ENCODE results near the gene HTT.

Gene HTT

GRCh38 chr4:3217266-3217665 is 142.8 kb downstream of the HTT start:
- H3K9me3 ChIP-seq (replicated peaks in 1 of 2; ENCODE audit: control insufficient read depth in 2 of 2, insufficient read depth in 1 of 2, low read depth in 1 of 2, low read length in 2 of 2), result peaks cover 0 to 2% of the 10 kb centered on the region in 2 donors
- WGBS, 2 donors (ENCODE audit: extremely low coverage in 2 of 2, insufficient read length in 2 of 2, insufficient replicate concordance in 1 of 2), result no CpG with 5 or more reads among the region's 2 CpGs
- no peak overlapping the region for H3K23ac ChIP-seq (ENCODE audit: low read depth, low read length, poor library complexity)
- H2BK120ac ChIP-seq (ENCODE audit: low read depth, low read length), result no peak overlapping the region
- H3K4me2 ChIP-seq (ENCODE audit: insufficient read depth, low read length, poor library complexity, severe bottlenecking), result no peak overlapping the region
- H2BK5ac ChIP-seq (ENCODE audit: low read length), result no peak overlapping the region
- no peak overlapping the region for H4K8ac ChIP-seq (ENCODE audit: low read depth, low read length)
- H2AFZ ChIP-seq (ENCODE audit: low read length), result no peak overlapping the region
- no peaks in the 10 kb centered on the region for H3K27me3 ChIP-seq (ENCODE audit: control insufficient read depth in 3 of 3, insufficient read depth in 3 of 3, low read depth in 1 of 3, low read length in 3 of 3)
- no peak overlapping the region for H3K14ac ChIP-seq (ENCODE audit: low read length)
- H3K36me3 ChIP-seq (replicated peaks in 1 of 2; ENCODE audit: control insufficient read depth in 2 of 2, insufficient read depth in 2 of 2, low read length in 2 of 2), result peaks cover 50 to 95% of the 10 kb centered on the region in 2 donors
- H3K9ac ChIP-seq (ENCODE audit: low read depth, low read length, poor library complexity), result no peak overlapping the region
- H2BK15ac ChIP-seq (ENCODE audit: low read length), result no peak overlapping the region
- no peaks in the 10 kb centered on the region for H3K79me1 ChIP-seq (ENCODE audit: low read depth, low read length)
- H3K4me3 ChIP-seq (ENCODE audit: low read length in 2 of 2), result no peak overlapping the region
- H3K4ac ChIP-seq (ENCODE audit: low read length), result no peak overlapping the region
- no peak overlapping the region for H4K91ac ChIP-seq (ENCODE audit: low read depth, low read length, poor library complexity)
- peaks cover 0 to 8% of the 10 kb centered on the region in 2 donors for H3K4me1 ChIP-seq (ENCODE audit: control insufficient read depth in 2 of 2, insufficient read depth in 1 of 2, low read depth in 1 of 2, low read length in 2 of 2)
- H2BK12ac ChIP-seq (ENCODE audit: low read length), result no peak overlapping the region
- no peak for DNase-seq (ENCODE audit: low spot score)
- H3K27ac ChIP-seq (replicated peaks; ENCODE audit: low read length), result no peak overlapping the region
- no peak overlapping the region for H2AK5ac ChIP-seq (ENCODE audit: low read depth, low read length)
- no peak overlapping the region for H3K18ac ChIP-seq (ENCODE audit: low read length)

GRCh38 chr4:3217771-3218170 is 143.3 kb downstream of the HTT start:
- H2BK15ac ChIP-seq (ENCODE audit: low read length), result no peak overlapping the region
- no peaks in the 10 kb centered on the region for H3K27me3 ChIP-seq (ENCODE audit: control insufficient read depth in 3 of 3, insufficient read depth in 3 of 3, low read depth in 1 of 3, low read length in 3 of 3)
- no peak overlapping the region for H2AFZ ChIP-seq (ENCODE audit: low read length)
- no peak overlapping the region for H2BK120ac ChIP-seq (ENCODE audit: low read depth, low read length)
- no peak overlapping the region for H2BK12ac ChIP-seq (ENCODE audit: low read length)
- WGBS, 2 donors (ENCODE audit: extremely low coverage in 2 of 2, insufficient read length in 2 of 2, insufficient replicate concordance in 1 of 2), result no CpG with 5 or more reads among the region's 16 CpGs
- no peak overlapping the region for H3K18ac ChIP-seq (ENCODE audit: low read length)
- DNase-seq (ENCODE audit: low spot score), result no peak
- H3K9me3 ChIP-seq (replicated peaks in 1 of 2; ENCODE audit: control insufficient read depth in 2 of 2, insufficient read depth in 1 of 2, low read depth in 1 of 2, low read length in 2 of 2), result no peaks in the 10 kb centered on the region
- no peak overlapping the region for H3K14ac ChIP-seq (ENCODE audit: low read length)
- no peak overlapping the region for H3K9ac ChIP-seq (ENCODE audit: low read depth, low read length, poor library complexity)
- no peak overlapping the region for H3K4ac ChIP-seq (ENCODE audit: low read length)
- no peak overlapping the region for H2AK5ac ChIP-seq (ENCODE audit: low read depth, low read length)
- H2BK5ac ChIP-seq (ENCODE audit: low read length), result no peak overlapping the region
- no peaks in the 10 kb centered on the region for H3K79me1 ChIP-seq (ENCODE audit: low read depth, low read length)
- H4K91ac ChIP-seq (ENCODE audit: low read depth, low read length, poor library complexity), result no peak overlapping the region
- H3K36me3 ChIP-seq (replicated peaks in 1 of 2; ENCODE audit: control insufficient read depth in 2 of 2, insufficient read depth in 2 of 2, low read length in 2 of 2), result peaks cover 45 to 95% of the 10 kb centered on the region in 2 donors
- no peak overlapping the region for H4K8ac ChIP-seq (ENCODE audit: low read depth, low read length)
- H3K4me2 ChIP-seq (ENCODE audit: insufficient read depth, low read length, poor library complexity, severe bottlenecking), result no peak overlapping the region
- H3K23ac ChIP-seq (ENCODE audit: low read depth, low read length, poor library complexity), result no peak overlapping the region
- H3K4me3 ChIP-seq (ENCODE audit: low read length in 2 of 2), result no peak overlapping the region
- no peak overlapping the region for H3K27ac ChIP-seq (replicated peaks; ENCODE audit: low read length)
- H3K4me1 ChIP-seq (ENCODE audit: control insufficient read depth in 2 of 2, insufficient read depth in 1 of 2, low read depth in 1 of 2, low read length in 2 of 2), result peaks cover 0 to 8% of the 10 kb centered on the region in 2 donors

GRCh38 chr4:3218824-3219760 is 144.6 kb downstream of the HTT start:
- no peak overlapping the region for H2AK5ac ChIP-seq (ENCODE audit: low read depth, low read length)
- H3K27ac ChIP-seq (replicated peaks; ENCODE audit: low read length), result no peak overlapping the region
- H3K4me1 ChIP-seq (ENCODE audit: control insufficient read depth in 2 of 2, insufficient read depth in 1 of 2, low read depth in 1 of 2, low read length in 2 of 2), result peaks cover 0 to 8% of the 10 kb centered on the region in 2 donors
- no peak overlapping the region for H3K4me3 ChIP-seq (ENCODE audit: low read length in 2 of 2)
- H3K27me3 ChIP-seq (ENCODE audit: control insufficient read depth in 3 of 3, insufficient read depth in 3 of 3, low read depth in 1 of 3, low read length in 3 of 3), result no peaks in the 10 kb centered on the region
- no peak overlapping the region for H2BK5ac ChIP-seq (ENCODE audit: low read length)
- no peak overlapping the region for H4K8ac ChIP-seq (ENCODE audit: low read depth, low read length)
- no peak overlapping the region for H2AFZ ChIP-seq (ENCODE audit: low read length)
- no peak overlapping the region for H3K4me2 ChIP-seq (ENCODE audit: insufficient read depth, low read length, poor library complexity, severe bottlenecking)
- no peak for DNase-seq (ENCODE audit: low spot score)
- no peak overlapping the region for H2BK15ac ChIP-seq (ENCODE audit: low read length)
- no peak overlapping the region for H3K23ac ChIP-seq (ENCODE audit: low read depth, low read length, poor library complexity)
- H3K36me3 ChIP-seq (replicated peaks in 1 of 2; ENCODE audit: control insufficient read depth in 2 of 2, insufficient read depth in 2 of 2, low read length in 2 of 2), result peaks cover 45 to 95% of the 10 kb centered on the region in 2 donors
- peak overlapping the region; percentile 42 for H3K14ac ChIP-seq (ENCODE audit: low read length)
- peak overlapping the region; percentile 53 for H3K9ac ChIP-seq (ENCODE audit: low read depth, low read length, poor library complexity)
- H2BK12ac ChIP-seq (ENCODE audit: low read length), result no peak overlapping the region
- no CpG with 5 or more reads among the region's 20 CpGs for WGBS, 2 donors (ENCODE audit: extremely low coverage in 2 of 2, insufficient read length in 2 of 2, insufficient replicate concordance in 1 of 2)
- no peaks in the 10 kb centered on the region for H3K9me3 ChIP-seq (replicated peaks in 1 of 2; ENCODE audit: control insufficient read depth in 2 of 2, insufficient read depth in 1 of 2, low read depth in 1 of 2, low read length in 2 of 2)
- H3K4ac ChIP-seq (ENCODE audit: low read length), result no peak overlapping the region
- no peaks in the 10 kb centered on the region for H3K79me1 ChIP-seq (ENCODE audit: low read depth, low read length)
- H4K91ac ChIP-seq (ENCODE audit: low read depth, low read length, poor library complexity), result no peak overlapping the region
- H3K18ac ChIP-seq (ENCODE audit: low read length), result no peak overlapping the region
- no peak overlapping the region for H2BK120ac ChIP-seq (ENCODE audit: low read depth, low read length)

GRCh38 chr4:3219761-3220475 is 145.4 kb downstream of the HTT start:
- Histone ChIP-seq H4K91ac (ENCODE audit: low read depth, low read length, poor library complexity) (no peak overlapping the region), H3K36me3 (replicated peaks in 1 of 2; ENCODE audit: control insufficient read depth in 2 of 2, insufficient read depth in 2 of 2, low read length in 2 of 2) (peaks cover 48 to 95% of the 10 kb centered on the region in 2 donors), H3K23ac (ENCODE audit: low read depth, low read length, poor library complexity) (no peak overlapping the region), H2BK12ac (ENCODE audit: low read length) (no peak overlapping the region), H3K4me2 (ENCODE audit: insufficient read depth, low read length, poor library complexity, severe bottlenecking) (no peak overlapping the region), H3K4me3 (ENCODE audit: low read length in 2 of 2) (no peak overlapping the region), H3K9me3 (replicated peaks in 1 of 2; ENCODE audit: control insufficient read depth in 2 of 2, insufficient read depth in 1 of 2, low read depth in 1 of 2, low read length in 2 of 2) (no peaks in the 10 kb centered on the region), H4K8ac (ENCODE audit: low read depth, low read length) (no peak overlapping the region), H2AFZ (ENCODE audit: low read length) (no peak overlapping the region), H2AK5ac (ENCODE audit: low read depth, low read length) (no peak overlapping the region), H3K79me1 (ENCODE audit: low read depth, low read length) (no peaks in the 10 kb centered on the region), H2BK120ac (ENCODE audit: low read depth, low read length) (no peak overlapping the region), H3K9ac (ENCODE audit: low read depth, low read length, poor library complexity) (no peak overlapping the region), H3K27me3 (ENCODE audit: control insufficient read depth in 3 of 3, insufficient read depth in 3 of 3, low read depth in 1 of 3, low read length in 3 of 3) (no peaks in the 10 kb centered on the region), H2BK15ac (ENCODE audit: low read length) (no peak overlapping the region), H3K4me1 (ENCODE audit: control insufficient read depth in 2 of 2, insufficient read depth in 1 of 2, low read depth in 1 of 2, low read length in 2 of 2) (peaks cover 0 to 8% of the 10 kb centered on the region in 2 donors), H2BK5ac (ENCODE audit: low read length) (no peak overlapping the region), H3K18ac (ENCODE audit: low read length) (no peak overlapping the region), H3K14ac (ENCODE audit: low read length) (no peak overlapping the region), H3K27ac (replicated peaks; ENCODE audit: low read length) (no peak overlapping the region), H3K4ac (ENCODE audit: low read length) (no peak overlapping the region)
- no CpG with 5 or more reads among the region's 9 CpGs for WGBS, 2 donors (ENCODE audit: extremely low coverage in 2 of 2, insufficient read length in 2 of 2, insufficient replicate concordance in 1 of 2)
- DNase-seq (ENCODE audit: low spot score), result no peak
